ENCODE results near the gene BCAS3.

Gene BCAS3

DNA sequence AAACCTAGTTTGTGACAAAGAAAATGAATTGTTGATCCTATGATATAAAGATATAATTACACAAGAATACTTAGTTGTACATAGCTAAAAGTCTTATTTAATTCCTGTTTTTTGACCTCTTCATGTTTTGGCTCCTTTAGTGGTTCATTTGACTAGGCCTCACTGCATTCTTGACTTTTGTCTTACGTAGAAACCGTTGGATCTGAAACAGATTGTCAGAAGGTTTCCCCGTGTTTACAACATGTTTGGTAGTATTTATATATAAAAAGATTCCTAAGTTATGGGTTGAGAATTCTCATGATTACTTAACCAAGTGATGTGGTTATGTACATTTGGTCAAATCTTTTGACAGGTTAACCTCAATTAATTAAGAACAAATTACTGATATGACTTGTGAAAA is 162.8 kb downstream of the BCAS3 start:
- no peak overlapping the region for H3K27ac ChIP-seq (ENCODE audit: low read depth, low read length)
- H3K36me3 ChIP-seq (ENCODE audit: control insufficient read depth, low read length), result no peaks in the 10 kb centered on the region
- H3K4me1 ChIP-seq (ENCODE audit: control insufficient read depth, low read length), result no peaks in the 10 kb centered on the region
- H3K79me2 ChIP-seq (ENCODE audit: control insufficient read depth, low read length), result no peaks in the 10 kb centered on the region
- no peaks in the 10 kb centered on the region for H3K9me3 ChIP-seq (ENCODE audit: control insufficient read depth, insufficient read depth, low read length)
- H3K27me3 ChIP-seq (ENCODE audit: control insufficient read depth, low read length), result no peaks in the 10 kb centered on the region
- H3K4me2 ChIP-seq (ENCODE audit: low read length), result no peak overlapping the region
- no peak overlapping the region for H3K4me3 ChIP-seq (ENCODE audit: low read length)
- no peaks in the 10 kb centered on the region for H3K9me2 ChIP-seq (replicated peaks; ENCODE audit: control insufficient read depth, low read length)
- no peaks in the 10 kb centered on the region for H3F3A ChIP-seq (ENCODE audit: control insufficient read depth, insufficient read depth)
- H4K20me1 ChIP-seq (ENCODE audit: control insufficient read depth, insufficient read depth, low read depth, low read length), result no peaks in the 10 kb centered on the region
- no peak for TF ChIP-seq EZH2phosphoT487 (IDR thresholded peaks at IDR 0.05; ENCODE audit: borderline replicate concordance, low read length)
- TF ChIP-seq, protein P1, sequence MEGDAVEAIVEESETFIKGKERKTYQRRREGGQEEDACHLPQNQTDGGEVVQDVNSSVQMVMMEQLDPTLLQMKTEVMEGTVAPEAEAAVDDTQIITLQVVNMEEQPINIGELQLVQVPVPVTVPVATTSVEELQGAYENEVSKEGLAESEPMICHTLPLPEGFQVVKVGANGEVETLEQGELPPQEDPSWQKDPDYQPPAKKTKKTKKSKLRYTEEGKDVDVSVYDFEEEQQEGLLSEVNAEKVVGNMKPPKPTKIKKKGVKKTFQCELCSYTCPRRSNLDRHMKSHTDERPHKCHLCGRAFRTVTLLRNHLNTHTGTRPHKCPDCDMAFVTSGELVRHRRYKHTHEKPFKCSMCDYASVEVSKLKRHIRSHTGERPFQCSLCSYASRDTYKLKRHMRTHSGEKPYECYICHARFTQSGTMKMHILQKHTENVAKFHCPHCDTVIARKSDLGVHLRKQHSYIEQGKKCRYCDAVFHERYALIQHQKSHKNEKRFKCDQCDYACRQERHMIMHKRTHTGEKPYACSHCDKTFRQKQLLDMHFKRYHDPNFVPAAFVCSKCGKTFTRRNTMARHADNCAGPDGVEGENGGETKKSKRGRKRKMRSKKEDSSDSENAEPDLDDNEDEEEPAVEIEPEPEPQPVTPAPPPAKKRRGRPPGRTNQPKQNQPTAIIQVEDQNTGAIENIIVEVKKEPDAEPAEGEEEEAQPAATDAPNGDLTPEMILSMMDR (IDR thresholded peaks at IDR 0.05; ENCODE audit: low read depth, low read length, poor library complexity, severe bottlenecking), result no peak

DNA sequence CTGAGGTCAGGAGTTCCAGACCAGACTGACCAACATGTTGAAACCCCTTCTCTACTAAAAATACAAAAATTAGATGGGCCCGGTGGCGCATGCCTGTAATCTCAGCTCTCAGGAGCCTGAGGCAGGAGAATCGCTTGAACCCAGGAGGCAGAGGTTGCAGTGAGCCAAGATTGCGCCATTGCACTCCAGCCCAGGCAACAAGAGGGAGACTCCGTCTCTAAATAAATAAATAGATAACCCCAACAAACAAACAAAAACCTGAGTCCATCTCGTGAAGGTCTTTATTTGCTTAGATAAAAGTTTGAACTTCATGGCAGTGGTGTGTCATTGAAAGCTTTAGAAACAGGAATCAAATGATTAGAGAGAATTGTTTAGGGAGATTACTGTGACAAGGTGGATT is 167.4 kb downstream of the BCAS3 start:
- Histone ChIP-seq H3K27ac (ENCODE audit: low read depth, low read length) (no peak overlapping the region), H3K4me2 (ENCODE audit: low read length) (no peak overlapping the region), H3K27me3 (ENCODE audit: control insufficient read depth, low read length) (no peaks in the 10 kb centered on the region), H3K9me3 (ENCODE audit: control insufficient read depth, insufficient read depth, low read length) (no peaks in the 10 kb centered on the region), H3K36me3 (ENCODE audit: control insufficient read depth, low read length) (no peaks in the 10 kb centered on the region), H4K20me1 (ENCODE audit: control insufficient read depth, insufficient read depth, low read depth, low read length) (no peaks in the 10 kb centered on the region), H3K9me2 (replicated peaks; ENCODE audit: control insufficient read depth, low read length) (no peaks in the 10 kb centered on the region), H3F3A (ENCODE audit: control insufficient read depth, insufficient read depth) (no peaks in the 10 kb centered on the region), H3K4me1 (ENCODE audit: control insufficient read depth, low read length) (no peaks in the 10 kb centered on the region), H3K79me2 (ENCODE audit: control insufficient read depth, low read length) (no peaks in the 10 kb centered on the region), H3K4me3 (ENCODE audit: low read length) (no peak overlapping the region)
- TF ChIP-seq, protein P1 (IDR thresholded peaks at IDR 0.05; ENCODE audit: low read depth, low read length, poor library complexity, severe bottlenecking), result no peak
- no peak for TF ChIP-seq EZH2phosphoT487 (IDR thresholded peaks at IDR 0.05; ENCODE audit: borderline replicate concordance, low read length)

DNA sequence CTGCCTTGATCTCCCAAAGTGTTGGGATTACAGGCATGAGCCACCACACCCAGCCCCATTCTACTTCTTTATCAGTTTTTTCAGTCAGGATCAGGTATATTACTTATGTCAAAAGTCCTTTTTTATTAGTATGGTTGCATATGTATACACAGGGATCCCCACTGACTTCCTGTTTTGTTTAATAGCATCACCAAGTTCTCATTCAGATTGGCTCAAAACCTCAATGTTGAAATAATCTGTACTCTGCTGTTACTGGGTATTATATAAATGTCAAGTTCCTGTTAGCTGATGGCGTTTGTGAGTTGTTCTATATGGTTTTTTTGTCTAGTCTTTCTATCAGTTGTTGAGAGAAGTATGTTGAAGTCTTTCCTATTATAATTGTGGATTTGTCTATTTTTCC is 168.5 kb downstream of the BCAS3 start:
- H3K4me1 ChIP-seq (ENCODE audit: control insufficient read depth, low read length), result no peaks in the 10 kb centered on the region
- no peak overlapping the region for H3K4me3 ChIP-seq (ENCODE audit: low read length)
- no peaks in the 10 kb centered on the region for H3K27me3 ChIP-seq (ENCODE audit: control insufficient read depth, low read length)
- TF ChIP-seq, protein P1 (IDR thresholded peaks at IDR 0.05; ENCODE audit: low read depth, low read length, poor library complexity, severe bottlenecking), result no peak
- TF ChIP-seq EZH2phosphoT487 (IDR thresholded peaks at IDR 0.05; ENCODE audit: borderline replicate concordance, low read length), result no peak
- H3K36me3 ChIP-seq (ENCODE audit: control insufficient read depth, low read length), result no peaks in the 10 kb centered on the region
- no peaks in the 10 kb centered on the region for H3F3A ChIP-seq (ENCODE audit: control insufficient read depth, insufficient read depth)
- no peaks in the 10 kb centered on the region for H3K9me3 ChIP-seq (ENCODE audit: control insufficient read depth, insufficient read depth, low read length)
- no peaks in the 10 kb centered on the region for H3K79me2 ChIP-seq (ENCODE audit: control insufficient read depth, low read length)
- no peak overlapping the region for H3K27ac ChIP-seq (ENCODE audit: low read depth, low read length)
- H3K9me2 ChIP-seq (replicated peaks; ENCODE audit: control insufficient read depth, low read length), result no peaks in the 10 kb centered on the region
- no peak overlapping the region for H3K4me2 ChIP-seq (ENCODE audit: low read length)
- no peaks in the 10 kb centered on the region for H4K20me1 ChIP-seq (ENCODE audit: control insufficient read depth, insufficient read depth, low read depth, low read length)

DNA sequence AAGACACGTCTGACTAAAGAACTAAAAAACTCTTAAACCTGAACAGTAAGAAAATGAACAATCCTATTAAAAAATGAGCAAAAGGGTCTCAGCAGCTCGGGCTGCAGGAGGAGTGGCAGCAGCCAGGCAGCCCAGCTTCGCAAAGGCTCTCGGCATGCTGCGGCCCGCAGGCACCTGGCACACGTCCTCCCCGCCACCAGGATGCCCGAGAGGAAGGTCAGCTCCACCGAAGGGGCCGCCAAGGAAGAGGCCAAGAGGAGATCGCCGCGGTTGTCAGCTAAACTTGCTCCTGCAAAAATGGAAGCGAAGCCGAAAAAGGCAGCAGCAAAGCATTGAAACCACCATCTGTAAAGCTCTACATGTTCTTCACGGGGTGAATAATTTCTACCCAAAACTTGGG is 173.5 kb downstream of the BCAS3 start:
- H3K9me2 ChIP-seq (replicated peaks; ENCODE audit: control insufficient read depth, low read length), result no peaks in the 10 kb centered on the region
- no peaks in the 10 kb centered on the region for H3K4me1 ChIP-seq (ENCODE audit: control insufficient read depth, low read length)
- no peaks in the 10 kb centered on the region for H3K9me3 ChIP-seq (ENCODE audit: control insufficient read depth, insufficient read depth, low read length)
- no peaks in the 10 kb centered on the region for H3K79me2 ChIP-seq (ENCODE audit: control insufficient read depth, low read length)
- H3K4me3 ChIP-seq (ENCODE audit: low read length), result no peak overlapping the region
- no peak overlapping the region for H3K4me2 ChIP-seq (ENCODE audit: low read length)
- TF ChIP-seq EZH2phosphoT487 (IDR thresholded peaks at IDR 0.05; ENCODE audit: borderline replicate concordance, low read length), result no peak
- TF ChIP-seq, protein P1 (IDR thresholded peaks at IDR 0.05; ENCODE audit: low read depth, low read length, poor library complexity, severe bottlenecking), result no peak
- H3F3A ChIP-seq (ENCODE audit: control insufficient read depth, insufficient read depth), result no peaks in the 10 kb centered on the region
- no peaks in the 10 kb centered on the region for H3K27me3 ChIP-seq (ENCODE audit: control insufficient read depth, low read length)
- H4K20me1 ChIP-seq (ENCODE audit: control insufficient read depth, insufficient read depth, low read depth, low read length), result no peaks in the 10 kb centered on the region
- H3K36me3 ChIP-seq (ENCODE audit: control insufficient read depth, low read length), result no peaks in the 10 kb centered on the region
- H3K27ac ChIP-seq (ENCODE audit: low read depth, low read length), result no peak overlapping the region

Data from DOHH2 (cell line).